ENCODE measurements around the gene TEPSIN.

GRCh38 chr17:81197831-81198490 is 40.9 kb downstream of the TEPSIN start:
- no peak for TF ChIP-seq MAX (IDR thresholded peaks at IDR 0.05)
- no peak for TF ChIP-seq REST (IDR thresholded peaks at IDR 0.05)
